Gastroesophageal sphincter (tissue), 3 donors: ENCODE results near the gene PRR23E.

Experiments used
- CTCF ChIP-seq, 4 experiments: fragments of 200-600 bp in 2 of 4; fragments of 450-650 bp in 2 of 4; sonication (generic) in 1 of 4; IDR thresholded peaks; one replicate each; pipeline ENCODE4 v1.5.1; 2017 to 2019; ENCODE audit warnings: antibody characterized with exemption in 4 of 4, mild to moderate bottlenecking in 2 of 4, moderate library complexity in 2 of 4
- EP300 ChIP-seq: sonication (generic); formaldehyde crosslinking; IDR thresholded peaks from one replicate; pipeline ENCODE4 v1.6.1; 2017; ENCODE audit warnings: antibody characterized with exemption, mild to moderate bottlenecking
- POLR2A ChIP-seq, 2 donors: fragments of 450-650 bp; IDR thresholded peaks; one replicate each; pipeline ENCODE4 v1.6.1; 2017; ENCODE audit warnings: antibody characterized with exemption in 2 of 2, mild to moderate bottlenecking in 2 of 2, moderate library complexity in 1 of 2
- POLR2AphosphoS5 ChIP-seq: sonication (generic); formaldehyde crosslinking; IDR thresholded peaks from one replicate; pipeline ENCODE4 v1.6.1; 2017; ENCODE audit warnings: antibody characterized with exemption

- TF ChIP-seq POLR2AphosphoS5 = no peak
- TF ChIP-seq CTCF (IDR thresholded peaks at IDR 0.05) = no peak
- no peak for TF ChIP-seq POLR2A (IDR thresholded peaks at IDR 0.05)
- TF ChIP-seq EP300 = no peak
These were observed 27.6 kb downstream of the PRR23E start for GRCh38 chr3:127220497-127220896.
